GM13977 (cell line): ENCODE measurements around the gene SUSD3.

ENCODE experiments used
- DNase-seq: peaks from one replicate; pipeline ENCODE4 v3.0.0; 2012; ENCODE audit warnings: low spot score
- in situ Hi-C: fragments of 300-500 bp; cut with MboI; formaldehyde crosslinking; loops from one replicate; pipeline ENCODE4 v1.12.0; 2022; ENCODE audit warnings: low sequenced_read_pairs, low pct_unique_long_range_greater_than_20kb, mixed read lengths, inconsistent platforms; ENCODE audit not compliant: unreplicated experiment
- TF ChIP-seq, protein P1 (sequence below): IDR thresholded peaks from 2 replicates; pipeline ENCODE4 v1.5.1; 2012; ENCODE audit warnings: mild to moderate bottlenecking, control low read depth; ENCODE audit not compliant: insufficient read depth; ENCODE audit errors: extremely low read depth, missing control alignments

The SUSD3 gene

GRCh38 chr9:93039976-93040375, 18.5 kb upstream of the SUSD3 start:
- DNase-seq = no peak
- in situ Hi-C loops = no loop called here
- TF ChIP-seq, protein P1, sequence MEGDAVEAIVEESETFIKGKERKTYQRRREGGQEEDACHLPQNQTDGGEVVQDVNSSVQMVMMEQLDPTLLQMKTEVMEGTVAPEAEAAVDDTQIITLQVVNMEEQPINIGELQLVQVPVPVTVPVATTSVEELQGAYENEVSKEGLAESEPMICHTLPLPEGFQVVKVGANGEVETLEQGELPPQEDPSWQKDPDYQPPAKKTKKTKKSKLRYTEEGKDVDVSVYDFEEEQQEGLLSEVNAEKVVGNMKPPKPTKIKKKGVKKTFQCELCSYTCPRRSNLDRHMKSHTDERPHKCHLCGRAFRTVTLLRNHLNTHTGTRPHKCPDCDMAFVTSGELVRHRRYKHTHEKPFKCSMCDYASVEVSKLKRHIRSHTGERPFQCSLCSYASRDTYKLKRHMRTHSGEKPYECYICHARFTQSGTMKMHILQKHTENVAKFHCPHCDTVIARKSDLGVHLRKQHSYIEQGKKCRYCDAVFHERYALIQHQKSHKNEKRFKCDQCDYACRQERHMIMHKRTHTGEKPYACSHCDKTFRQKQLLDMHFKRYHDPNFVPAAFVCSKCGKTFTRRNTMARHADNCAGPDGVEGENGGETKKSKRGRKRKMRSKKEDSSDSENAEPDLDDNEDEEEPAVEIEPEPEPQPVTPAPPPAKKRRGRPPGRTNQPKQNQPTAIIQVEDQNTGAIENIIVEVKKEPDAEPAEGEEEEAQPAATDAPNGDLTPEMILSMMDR = no peak

GRCh38 chr9:93040409-93040808, 18.1 kb upstream of the SUSD3 start:
- no peak for DNase-seq
- TF ChIP-seq, protein P1 = no peak
- in situ Hi-C loops = no loop called here

GRCh38 chr9:93041108-93041802, 17.2 kb upstream of the SUSD3 start:
- no peak for DNase-seq
- TF ChIP-seq, protein P1 = no peak
- in situ Hi-C loops = no loop called here

- in situ Hi-C loops = no loop called here
- no peak for DNase-seq
- TF ChIP-seq, protein P1 = no peak
Measured at GRCh38 chr9:93043122-93043521, 15.4 kb upstream of the SUSD3 start.

DNA sequence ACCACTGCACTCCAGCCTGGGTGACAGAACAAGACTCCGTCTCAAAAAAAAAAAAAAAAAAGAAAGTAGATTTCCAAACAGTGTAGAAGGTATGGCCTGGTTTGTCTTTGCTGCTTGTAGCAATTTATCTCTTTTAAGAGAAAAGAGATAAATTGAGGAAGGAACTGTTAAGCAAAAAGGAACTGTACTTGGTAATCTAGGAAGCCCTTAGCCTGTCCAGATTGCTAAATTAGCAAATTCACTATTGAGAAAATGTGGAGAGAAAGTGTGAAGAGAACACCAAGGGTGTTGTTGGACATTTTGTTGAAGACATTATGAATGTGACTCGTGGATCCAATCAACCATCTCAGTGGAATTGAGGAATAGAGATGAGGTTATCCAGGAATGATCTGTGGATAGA, 13.0 kb upstream of the SUSD3 start:
- TF ChIP-seq, protein P1 = no peak
- DNase-seq = no peak
- in situ Hi-C loops = no loop called here

- TF ChIP-seq, protein P1 = no peak
- no peak for DNase-seq
- in situ Hi-C loops = no loop called here
Measured at GRCh38 chr9:93048566-93049448, 9.7 kb upstream of the SUSD3 start.
